ENCODE measurements around the gene EPDR1. TPM values are rescaled to one million over a fixed set of nuclear protein-coding genes. Genes with fewer than 3 reads are reported as not detected.

The EPDR1 gene
- total RNA-seq, 1 experiment from 2014 or later = 5.3 TPM

DNA sequence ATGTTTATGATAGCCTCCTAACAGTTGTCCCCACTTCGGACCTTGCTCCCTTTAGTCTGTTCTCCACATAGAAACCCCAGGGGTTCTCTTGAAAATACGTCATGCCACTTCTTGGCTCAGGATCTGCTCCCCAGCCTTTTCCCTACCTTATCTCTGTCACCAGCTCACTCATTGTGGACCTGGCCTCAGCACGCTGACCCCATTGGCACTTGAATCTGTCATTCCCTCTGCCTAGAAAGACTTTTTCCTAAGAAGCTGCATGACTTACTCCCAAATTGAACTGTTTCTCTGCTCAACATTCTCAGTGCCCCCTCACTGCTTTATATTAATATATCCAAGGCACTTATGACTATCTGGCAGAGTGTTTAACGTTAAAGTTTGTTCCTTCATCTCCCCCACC lies 8.4 kb downstream of the EPDR1 start:
- Mint-ChIP-seq H3K36me3 (ENCODE audit: insufficient read depth in 1 of 3, low read depth in 3 of 3) (peaks cover 2 to 7% (median 4%) of the 10 kb centered on the region in 3 experiments; a peak in 5 of 7 replicates), H3K27me3 (ENCODE audit: low read depth) (no peaks in the 10 kb centered on the region), H3K4me1 (no peaks in the 10 kb centered on the region), H3K4me3 (no peak overlapping the region), H3K9me3 (peaks cover 6 to 10% of the 10 kb centered on the region in 2 experiments; a peak in 4 of 5 replicates), H3K27ac (no peak overlapping the region)
- Histone ChIP-seq H4K20me1 (ENCODE audit: control insufficient read depth, insufficient read depth, insufficient read length) (no peaks in the 10 kb centered on the region), H3K14ac (ENCODE audit: insufficient read depth, low read length) (no peak overlapping the region), H3K4me2 (ENCODE audit: insufficient read depth, insufficient read length, low read length) (no peak overlapping the region), H2AK5ac (ENCODE audit: insufficient read length, low read length) (no peak overlapping the region), H4K91ac (ENCODE audit: insufficient read length, low read depth, low read length) (no peak overlapping the region), H2BK12ac (ENCODE audit: insufficient read length, low read depth, low read length) (no peak overlapping the region), H2BK5ac (ENCODE audit: insufficient read length, low read length) (no peak overlapping the region), H4K8ac (replicated peaks; ENCODE audit: insufficient read length, low read depth, low read length) (no peak overlapping the region), H3K27me3 (ENCODE audit: insufficient read depth, low read length) (no peaks in the 10 kb centered on the region), H3K18ac (ENCODE audit: insufficient read length, low read depth, low read length) (no peak overlapping the region), H3K56ac (ENCODE audit: insufficient read length, low read depth, low read length) (no peak overlapping the region), H3T11ph (ENCODE audit: low read length) (no peak overlapping the region), H2BK120ac (ENCODE audit: low read depth, low read length, poor library complexity, severe bottlenecking) (no peak overlapping the region), H3K23ac (ENCODE audit: insufficient read length, low read depth, low read length) (no peak overlapping the region), H3K79me2 (ENCODE audit: insufficient read depth, low read length) (0 out of 2 replicates have a peak, but pooled peaks cover 1% of the 10 kb centered on the region), H2AFZ (ENCODE audit: low read length) (no peak overlapping the region), H2BK15ac (ENCODE audit: low read depth, low read length) (no peak overlapping the region), H4K5ac (ENCODE audit: insufficient read length, low read depth, low read length) (no peak overlapping the region), H3K9ac (ENCODE audit: extremely low read depth, insufficient read length, low read length) (no peak overlapping the region), H3K4me1 (ENCODE audit: insufficient read depth, low read length) (no peaks in the 10 kb centered on the region), H3K4ac (ENCODE audit: low read depth, low read length) (no peak overlapping the region), H3K9me3 (ENCODE audit: control insufficient read depth, low read depth, low read length) (no peaks in the 10 kb centered on the region), H3K79me1 (ENCODE audit: insufficient read depth, low read depth, low read length, poor library complexity, severe bottlenecking) (no peaks in the 10 kb centered on the region), H3K27ac (ENCODE audit: insufficient read length, low read depth, low read length) (no peak overlapping the region), H2BK20ac (ENCODE audit: low read depth, low read length, poor library complexity, severe bottlenecking) (no peak overlapping the region), H3K23me2 (ENCODE audit: insufficient read length, low read depth, low read length, poor library complexity, severe bottlenecking) (no peaks in the 10 kb centered on the region)
- no CpG with 5 or more reads among the region's 4 CpGs for WGBS (ENCODE audit: extremely low coverage, insufficient read length, low lambda C conversion rate)
- TF ChIP-seq, protein P1, sequence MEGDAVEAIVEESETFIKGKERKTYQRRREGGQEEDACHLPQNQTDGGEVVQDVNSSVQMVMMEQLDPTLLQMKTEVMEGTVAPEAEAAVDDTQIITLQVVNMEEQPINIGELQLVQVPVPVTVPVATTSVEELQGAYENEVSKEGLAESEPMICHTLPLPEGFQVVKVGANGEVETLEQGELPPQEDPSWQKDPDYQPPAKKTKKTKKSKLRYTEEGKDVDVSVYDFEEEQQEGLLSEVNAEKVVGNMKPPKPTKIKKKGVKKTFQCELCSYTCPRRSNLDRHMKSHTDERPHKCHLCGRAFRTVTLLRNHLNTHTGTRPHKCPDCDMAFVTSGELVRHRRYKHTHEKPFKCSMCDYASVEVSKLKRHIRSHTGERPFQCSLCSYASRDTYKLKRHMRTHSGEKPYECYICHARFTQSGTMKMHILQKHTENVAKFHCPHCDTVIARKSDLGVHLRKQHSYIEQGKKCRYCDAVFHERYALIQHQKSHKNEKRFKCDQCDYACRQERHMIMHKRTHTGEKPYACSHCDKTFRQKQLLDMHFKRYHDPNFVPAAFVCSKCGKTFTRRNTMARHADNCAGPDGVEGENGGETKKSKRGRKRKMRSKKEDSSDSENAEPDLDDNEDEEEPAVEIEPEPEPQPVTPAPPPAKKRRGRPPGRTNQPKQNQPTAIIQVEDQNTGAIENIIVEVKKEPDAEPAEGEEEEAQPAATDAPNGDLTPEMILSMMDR (conservative IDR thresholded peaks at IDR 0.05) = no peak
- DNase-seq = no peak

Measured in H9 (cell line).